Muscle of back (tissue), 13 donors: ENCODE results near the gene MAN2B2. TPM values are rescaled to one million over a fixed set of nuclear protein-coding genes. Genes with fewer than 3 reads are reported as not detected.
A peak's percentile ranks its signal among the peaks of the same experiment; 100 is the strongest.

Source experiments
- DNase-seq, 3 donors: peaks; one replicate each; pipeline versions ENCODE4 v3.0.0 to v3.0.0-alpha.2; 2013
- long read RNA-seq, 9 donors: transcript quantifications; one replicate each; lab custom pipeline, GENCODE V29; 2026
- polyA plus RNA-seq, 10 donors: library from polyadenylated mRNA; unstranded; fragments of 120-200 nt; gene quantifications; one replicate each; pipeline ENCODE4 v1.2.1, GENCODE V29; 2013; ENCODE audit not compliant: insufficient read length in 10 of 10

Gene MAN2B2
- polyA plus RNA-seq = 10 to 100 TPM in 1 of 10 donors, 1 to 10 TPM in 9; 6.0 to 10.7 (median 8.1) TPM
- long read RNA-seq, donor 1 = 0 reads
- long read RNA-seq, donor 2, full-length matches to known transcripts = 1 of 1 reads
- long read RNA-seq, donor 2, partial matches to known transcripts = 0 of 1 reads
- long read RNA-seq, donor 2, other reads (novel, unspliced or antisense) = 0 of 1 reads
- long read RNA-seq, donor 3 = 0 reads
- long read RNA-seq, donor 4, full-length matches to known transcripts = 1 of 1 reads
- long read RNA-seq, donor 4, partial matches to known transcripts = 0 of 1 reads
- long read RNA-seq, donor 4, other reads (novel, unspliced or antisense) = 0 of 1 reads
- long read RNA-seq, donor 5 = 0 reads
- long read RNA-seq, donor 6 = 0 reads
- long read RNA-seq, donor 7, full-length matches to known transcripts = 2 of 24 reads
- long read RNA-seq, donor 7, partial matches to known transcripts = 0 of 24 reads
- long read RNA-seq, donor 7, other reads (novel, unspliced or antisense) = 22 of 24 reads
- long read RNA-seq, donor 8, partial matches to known transcripts = 0 of 17 reads
- long read RNA-seq, donor 8, other reads (novel, unspliced or antisense) = 17 of 17 reads
- long read RNA-seq, donor 9 = 0 reads

DNA sequence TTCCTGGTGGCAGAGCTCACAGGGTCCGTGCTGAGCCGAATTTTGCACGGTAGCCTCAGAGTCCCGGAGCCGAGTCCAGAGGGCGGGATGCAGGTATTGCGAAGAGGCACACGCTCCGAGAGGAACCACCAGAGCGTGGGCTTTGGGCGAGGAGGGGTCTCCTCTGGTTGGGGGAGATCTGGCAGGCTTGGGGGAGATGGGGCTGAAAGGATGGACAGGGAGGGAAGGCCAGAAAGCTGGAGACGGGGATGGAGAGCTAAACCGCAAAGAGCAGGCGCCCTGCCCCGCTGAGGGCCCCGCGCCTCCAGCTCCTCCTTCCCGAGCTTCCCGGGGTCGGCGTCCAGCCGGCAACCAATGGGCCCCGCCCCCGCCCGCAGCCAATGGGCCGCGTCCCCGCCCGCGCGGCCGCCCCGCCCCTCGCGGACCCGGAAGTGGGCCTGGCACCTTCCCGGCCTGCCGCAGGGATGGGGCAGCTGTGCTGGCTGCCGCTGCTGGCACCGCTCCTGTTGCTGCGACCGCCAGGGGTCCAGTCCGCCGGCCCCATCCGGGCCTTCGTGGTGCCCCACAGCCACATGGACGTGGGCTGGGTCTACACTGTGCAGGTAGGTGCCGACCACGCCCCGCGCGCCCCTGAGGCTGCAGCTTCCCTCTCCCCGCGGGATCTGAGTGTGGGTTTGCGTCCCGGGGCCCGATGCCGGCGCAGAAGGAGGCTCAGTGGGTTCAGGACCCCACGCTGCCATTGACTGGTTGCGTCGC lies at the start of gene MAN2B2:
TSS of gene MAN2B2 (plus strand) at position 443 of the 756 bp plus-strand sequence. CDS start at position 465, 22 bp downstream.
- peak; percentile 71 to 93 (median 84) for DNase-seq

DNA sequence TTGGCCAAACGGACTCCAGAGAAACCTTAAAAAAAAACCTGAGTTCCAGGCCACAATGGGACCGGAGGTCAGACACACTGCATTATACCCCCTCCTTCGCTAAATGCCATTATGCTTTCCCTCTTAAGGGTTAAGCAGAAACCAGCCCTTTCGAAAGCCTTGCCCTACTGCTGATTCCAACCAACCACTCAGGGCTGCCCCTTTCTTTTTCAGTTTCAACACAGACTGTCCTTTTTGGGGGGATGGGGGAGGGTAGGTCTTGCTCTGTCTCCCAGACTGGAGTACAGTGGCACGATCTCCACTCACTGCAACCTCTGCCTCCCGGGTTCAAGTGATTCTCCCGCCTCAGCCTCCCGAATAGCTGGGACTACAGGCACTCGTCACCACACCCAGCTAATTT lies 49.5 kb upstream of the MAN2B2 start:
- DNase-seq = no peak

DNA sequence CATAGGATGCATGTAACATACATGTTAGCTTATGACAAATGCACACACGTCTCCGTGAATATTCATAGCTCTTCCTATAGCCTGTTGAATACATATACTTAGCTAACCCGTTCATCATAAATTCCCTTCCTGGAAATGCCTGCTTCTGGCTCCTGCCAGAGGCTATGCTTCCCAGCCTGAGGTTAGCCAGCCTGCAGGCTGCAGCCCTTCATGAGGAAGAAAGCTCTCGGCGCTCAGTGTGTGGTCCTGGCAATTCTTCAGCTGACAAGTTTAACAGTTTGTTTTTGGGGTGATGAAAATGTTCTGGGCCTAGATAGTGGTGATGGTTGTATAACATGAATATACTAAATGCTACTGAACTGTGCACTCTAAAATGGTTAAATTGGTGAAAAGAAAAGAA lies 48.8 kb upstream of the MAN2B2 start:
- DNase-seq = no peak

DNA sequence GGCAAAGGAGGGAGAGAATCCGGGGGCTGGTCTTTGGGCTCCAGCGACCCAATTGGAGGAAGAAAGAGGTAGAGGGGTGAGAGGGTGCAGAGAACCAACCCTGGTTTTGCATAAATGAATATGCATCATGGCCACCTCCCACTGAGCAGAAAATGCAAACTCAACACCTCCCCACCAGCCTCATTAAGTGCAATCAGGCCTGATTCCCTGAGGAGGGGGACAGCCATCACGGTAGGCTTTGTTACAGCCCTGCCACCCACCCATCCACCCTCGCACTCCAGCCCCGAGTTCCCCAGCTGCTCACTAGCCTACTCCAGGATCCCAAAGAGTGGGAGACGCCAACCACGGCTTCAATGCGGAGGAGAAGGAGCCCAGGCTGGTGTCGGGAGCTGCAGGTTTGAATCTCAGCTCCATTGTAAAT lies 48.3 kb upstream of the MAN2B2 start:
- no peak for DNase-seq

DNA sequence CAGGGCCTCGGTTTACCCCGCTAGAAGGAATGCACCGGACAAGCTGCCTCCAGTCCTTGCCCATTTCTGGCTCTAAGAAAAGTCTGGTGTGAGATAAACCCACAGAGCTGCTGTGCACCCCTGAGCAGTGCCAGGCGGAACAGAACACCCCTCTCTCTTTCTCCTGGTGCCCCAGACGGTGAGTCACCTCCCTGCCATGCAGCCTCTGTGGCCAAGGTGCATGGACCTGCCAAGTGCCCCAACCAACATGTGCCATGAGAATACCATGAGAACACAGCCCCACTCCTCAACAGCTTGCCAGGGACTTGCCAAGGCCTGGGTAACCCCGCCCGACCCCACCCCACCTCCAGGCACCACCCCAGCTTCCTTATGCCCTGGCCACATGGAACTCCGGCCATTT lies 47.7 kb upstream of the MAN2B2 start:
- no peak for DNase-seq

DNA sequence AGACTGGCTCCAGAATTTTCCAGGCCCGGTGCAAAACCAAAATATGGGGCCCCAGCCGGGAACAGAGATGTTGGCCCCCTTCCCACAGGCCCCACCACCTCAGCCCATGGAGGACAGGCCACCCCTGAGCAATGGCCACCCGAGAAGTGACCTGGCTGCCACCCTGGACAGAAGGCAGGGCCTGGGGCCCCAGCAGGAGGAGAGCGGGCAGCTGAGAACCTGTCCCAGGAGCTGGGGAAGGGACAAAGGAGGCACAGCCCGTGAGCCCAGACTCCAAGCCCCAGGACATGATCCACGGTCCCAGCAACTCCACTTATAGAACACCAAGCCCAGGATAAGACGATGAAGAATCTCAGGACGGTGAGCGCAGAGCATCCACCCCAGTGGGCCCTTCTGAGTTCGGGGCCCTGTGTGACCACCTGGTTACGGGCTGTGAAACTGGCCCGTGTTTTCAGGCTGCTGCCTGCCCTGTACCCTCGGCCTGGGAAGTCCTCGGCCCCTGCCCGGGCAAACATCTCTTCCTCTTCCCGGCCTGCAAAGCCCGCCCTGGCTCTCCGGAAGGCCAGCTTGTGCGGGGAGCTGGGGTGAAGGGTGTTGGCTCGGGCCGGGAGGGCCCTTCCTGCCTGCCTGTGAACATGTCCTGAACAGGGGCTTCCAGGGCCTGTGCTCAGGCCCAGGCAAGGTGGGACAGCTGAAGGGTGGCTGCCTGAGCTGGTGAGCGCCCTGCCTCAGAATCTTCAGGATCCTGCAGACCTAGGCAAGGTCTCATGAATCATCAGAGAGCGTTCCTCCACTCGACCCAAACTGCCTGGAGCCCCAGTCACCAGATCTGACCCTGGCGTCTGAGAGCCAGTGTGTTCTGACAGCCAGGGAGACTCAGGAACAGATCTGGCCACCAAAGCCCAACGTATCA lies 47.0 kb upstream of the MAN2B2 start:
- DNase-seq = no peak

DNA sequence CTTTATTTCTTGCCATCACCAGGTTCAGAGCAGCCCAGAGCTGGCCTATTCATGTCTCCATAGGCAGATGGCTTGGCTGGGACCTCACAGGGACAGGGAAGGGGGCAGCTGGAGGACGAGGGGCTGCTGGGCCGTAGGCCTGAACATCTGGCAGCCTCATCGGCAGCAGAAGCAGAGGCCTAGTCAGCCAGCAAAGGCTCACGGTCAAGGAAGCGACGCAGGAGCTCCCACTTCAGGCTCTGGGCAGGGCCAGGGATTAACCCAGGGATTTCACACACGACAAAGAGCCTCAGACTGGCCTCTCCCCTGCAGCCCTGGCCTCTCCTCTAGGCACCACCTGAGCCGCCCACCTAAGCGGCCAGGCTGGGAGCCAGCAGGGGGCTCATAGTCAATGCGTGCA lies 46.0 kb upstream of the MAN2B2 start:
- peak; percentile 3 to 66 (median 29) for DNase-seq

DNA sequence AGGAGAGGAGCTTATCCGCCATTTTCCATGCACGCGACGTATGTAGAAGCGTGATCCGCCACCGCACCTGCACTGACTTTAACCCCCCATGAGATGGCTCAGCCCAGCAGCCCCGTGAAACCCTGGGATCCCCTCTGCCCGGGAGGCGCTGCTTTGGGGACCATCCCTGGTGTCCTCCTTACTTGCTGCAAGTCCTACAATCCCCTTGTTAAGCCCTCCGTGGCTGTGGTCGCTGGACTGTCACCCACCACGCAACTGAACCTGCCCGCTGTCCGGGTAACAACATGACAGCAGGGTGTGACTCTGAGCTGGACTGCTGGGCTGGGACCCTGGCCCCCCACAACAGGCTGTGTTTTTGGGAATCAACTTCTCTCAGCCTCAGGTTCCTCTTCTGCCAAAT lies 44.7 kb upstream of the MAN2B2 start:
- DNase-seq = no peak

DNA sequence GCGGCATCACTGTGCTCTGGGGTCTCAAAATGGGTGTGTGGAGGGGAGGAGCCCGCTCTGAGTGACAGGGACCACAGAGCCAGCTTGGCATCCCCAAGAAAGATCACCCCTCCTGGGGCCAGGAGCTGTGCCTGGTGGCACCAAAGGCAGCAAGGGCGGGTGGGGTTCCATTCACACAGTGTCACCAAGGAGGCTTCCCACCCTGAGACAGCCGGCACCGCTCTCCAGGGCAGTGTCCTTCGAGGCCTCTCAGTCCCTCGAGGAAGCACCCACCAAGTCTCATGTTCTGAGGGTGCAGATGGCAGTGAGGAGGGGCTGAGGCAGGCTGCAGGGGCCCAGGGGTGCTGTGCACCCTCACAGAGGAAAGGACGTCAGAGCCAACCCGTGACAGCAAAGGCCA lies 44.0 kb upstream of the MAN2B2 start:
- DNase-seq = no peak

DNA sequence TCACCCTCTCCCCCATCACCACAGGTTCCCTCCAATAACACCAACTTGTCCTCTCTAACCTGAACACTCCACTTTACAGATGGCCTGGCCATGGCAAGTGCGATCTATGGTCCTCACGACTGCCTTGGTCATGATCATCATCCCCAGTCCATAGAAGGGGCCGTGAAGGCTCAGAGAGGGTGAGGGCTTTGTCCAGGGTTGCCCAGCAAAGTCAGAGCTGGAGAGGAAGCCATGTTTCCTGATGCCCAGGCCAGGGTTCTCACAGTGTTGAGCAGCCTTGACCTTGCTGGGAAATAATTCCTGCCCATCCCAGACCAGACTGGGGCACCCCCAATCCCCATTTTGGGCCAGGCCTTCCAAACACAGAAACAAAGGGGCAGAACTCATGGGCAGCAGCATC lies 42.9 kb upstream of the MAN2B2 start:
- no peak for DNase-seq

DNA sequence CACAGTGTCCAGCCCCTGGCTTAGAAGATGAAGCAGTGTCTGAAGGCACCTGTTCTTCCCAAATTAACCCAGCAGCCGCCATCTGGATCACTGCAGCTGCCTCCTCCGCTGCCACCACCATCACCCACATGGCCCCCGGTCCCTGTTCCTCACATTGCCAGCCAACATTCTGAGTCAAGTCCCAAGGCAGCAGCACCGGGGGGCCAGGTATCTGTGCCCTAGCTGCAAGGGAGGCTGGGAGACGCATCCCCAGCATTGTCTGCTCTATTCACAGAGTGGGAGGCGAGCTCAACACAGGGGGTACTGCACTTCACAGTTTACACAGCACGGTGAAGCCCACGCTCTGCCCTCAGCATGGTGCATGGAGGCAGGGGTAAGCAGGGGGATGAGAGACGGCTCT lies 42.3 kb upstream of the MAN2B2 start:
- no peak for DNase-seq

DNA sequence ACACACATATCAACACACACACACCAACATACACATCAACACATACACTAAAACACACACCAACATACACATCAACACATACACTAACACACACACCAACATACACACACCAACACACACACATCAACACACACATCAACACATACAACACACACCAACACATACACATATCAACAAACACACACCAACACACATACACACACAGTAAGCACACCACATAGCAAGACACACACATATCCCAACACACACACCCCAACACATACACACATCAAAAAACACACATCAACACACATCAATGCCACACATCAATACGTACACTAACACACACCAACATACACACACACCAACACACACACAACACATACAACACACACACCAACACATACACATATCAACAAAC lies 40.9 kb upstream of the MAN2B2 start:
- no peak for DNase-seq

DNA sequence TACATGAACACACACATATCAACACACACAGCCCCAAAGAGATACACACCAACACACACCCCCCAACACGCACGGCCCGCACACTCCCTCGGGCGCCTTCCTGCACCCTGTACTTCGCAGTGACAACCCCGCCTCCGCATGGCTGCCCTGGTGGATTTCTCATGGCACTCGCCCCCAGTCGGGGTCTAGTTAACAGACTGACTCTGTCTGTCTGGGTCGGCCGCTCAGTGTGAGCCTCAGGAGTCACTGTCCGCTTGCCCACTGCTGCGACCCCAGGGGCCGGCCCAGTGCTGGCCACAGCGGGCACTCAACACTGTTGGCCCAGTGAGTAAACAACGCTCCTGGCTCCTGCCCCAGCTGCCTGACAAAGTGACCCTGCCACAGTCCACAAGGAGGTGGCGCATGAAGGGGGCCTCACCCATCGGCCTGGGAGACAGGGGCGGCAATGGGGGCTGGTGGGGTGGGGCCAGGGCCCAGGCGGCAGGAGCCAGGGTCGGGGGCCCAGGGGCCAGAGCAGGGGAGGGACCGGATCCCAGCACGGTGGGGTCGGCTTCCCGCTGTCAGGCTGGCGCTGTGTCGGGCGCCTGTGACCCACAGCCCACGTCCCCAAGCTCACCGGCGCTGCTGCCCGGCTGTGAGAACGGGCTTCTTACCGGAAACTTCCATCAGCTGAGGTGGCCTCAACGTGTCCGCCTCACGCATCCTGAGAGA lies 40.2 kb upstream of the MAN2B2 start:
- no peak for DNase-seq

DNA sequence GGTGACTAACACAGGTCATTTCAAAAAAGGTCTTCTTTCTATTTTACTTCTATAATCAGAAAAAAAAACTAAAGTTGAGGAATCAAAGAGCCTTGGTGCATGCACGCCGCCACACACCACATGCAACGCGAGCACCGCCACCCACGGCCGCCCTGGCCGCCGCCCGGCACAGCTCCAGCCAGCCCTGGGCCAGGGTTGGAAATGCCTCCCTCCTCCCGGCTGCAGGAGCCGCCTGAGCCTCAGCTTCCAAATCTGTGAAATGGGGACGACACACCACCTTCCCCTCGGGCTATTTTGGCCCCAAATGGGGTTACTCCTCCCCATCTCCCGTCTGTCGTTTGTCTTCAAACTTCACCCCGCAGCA lies 39.7 kb upstream of the MAN2B2 start:
- DNase-seq = no peak

DNA sequence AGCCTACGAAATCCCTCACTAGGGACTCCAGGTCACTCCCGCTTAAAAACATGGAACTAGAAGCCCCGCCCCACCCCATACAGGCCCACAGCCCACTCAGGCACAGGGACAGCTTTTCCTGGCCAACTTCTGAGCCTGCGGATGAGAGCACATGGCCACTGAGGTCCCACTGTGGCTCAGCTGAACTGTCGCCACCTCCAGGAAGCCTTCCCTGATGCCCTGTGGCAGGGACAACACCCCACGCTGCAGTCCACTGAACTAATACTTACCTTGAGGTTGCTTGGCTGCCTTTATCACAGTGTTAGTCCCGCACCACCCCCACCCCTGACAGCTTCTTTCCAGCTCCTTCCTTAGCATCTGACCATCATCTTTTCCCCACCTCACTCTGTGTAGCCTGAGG lies 39.3 kb upstream of the MAN2B2 start:
- no peak for DNase-seq

DNA sequence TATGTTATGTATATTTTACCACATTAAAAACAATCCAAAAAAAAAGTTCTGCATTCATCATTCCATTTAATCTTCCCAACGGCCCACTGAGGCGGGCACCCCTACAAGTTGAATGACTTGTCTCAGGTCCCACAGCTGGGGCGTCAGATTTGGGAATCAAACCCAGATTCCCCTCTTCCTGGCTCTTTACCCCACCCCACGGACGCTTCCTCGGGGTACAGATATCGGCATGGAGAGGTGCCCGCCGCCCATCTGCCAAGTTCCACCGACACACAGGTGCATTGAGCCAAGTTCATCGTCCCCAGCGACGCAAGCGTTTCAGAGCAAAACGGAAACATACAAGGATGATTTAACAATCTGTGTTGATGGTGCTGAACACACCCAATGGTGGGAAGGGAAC lies 36.9 kb upstream of the MAN2B2 start:
- DNase-seq = no peak

DNA sequence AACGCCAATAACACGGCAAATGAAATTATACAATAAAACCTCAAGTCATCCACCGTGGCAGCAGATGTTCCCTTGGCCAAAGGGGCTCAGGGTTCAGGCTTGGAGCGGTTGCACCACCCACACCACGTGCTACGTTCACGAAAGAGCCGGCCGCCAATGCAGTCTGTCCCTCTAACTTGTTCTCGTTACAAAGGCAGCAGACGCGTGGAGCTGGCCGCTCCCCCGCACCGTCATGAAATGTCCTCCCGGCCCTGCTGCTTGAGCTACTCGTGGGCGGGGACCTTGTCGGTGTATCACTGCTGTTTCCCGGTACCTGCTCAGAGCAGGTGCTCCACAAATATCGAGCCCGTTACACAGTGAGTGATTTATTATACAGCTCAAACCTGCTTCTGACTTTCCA lies 36.4 kb upstream of the MAN2B2 start:
- DNase-seq = no peak

DNA sequence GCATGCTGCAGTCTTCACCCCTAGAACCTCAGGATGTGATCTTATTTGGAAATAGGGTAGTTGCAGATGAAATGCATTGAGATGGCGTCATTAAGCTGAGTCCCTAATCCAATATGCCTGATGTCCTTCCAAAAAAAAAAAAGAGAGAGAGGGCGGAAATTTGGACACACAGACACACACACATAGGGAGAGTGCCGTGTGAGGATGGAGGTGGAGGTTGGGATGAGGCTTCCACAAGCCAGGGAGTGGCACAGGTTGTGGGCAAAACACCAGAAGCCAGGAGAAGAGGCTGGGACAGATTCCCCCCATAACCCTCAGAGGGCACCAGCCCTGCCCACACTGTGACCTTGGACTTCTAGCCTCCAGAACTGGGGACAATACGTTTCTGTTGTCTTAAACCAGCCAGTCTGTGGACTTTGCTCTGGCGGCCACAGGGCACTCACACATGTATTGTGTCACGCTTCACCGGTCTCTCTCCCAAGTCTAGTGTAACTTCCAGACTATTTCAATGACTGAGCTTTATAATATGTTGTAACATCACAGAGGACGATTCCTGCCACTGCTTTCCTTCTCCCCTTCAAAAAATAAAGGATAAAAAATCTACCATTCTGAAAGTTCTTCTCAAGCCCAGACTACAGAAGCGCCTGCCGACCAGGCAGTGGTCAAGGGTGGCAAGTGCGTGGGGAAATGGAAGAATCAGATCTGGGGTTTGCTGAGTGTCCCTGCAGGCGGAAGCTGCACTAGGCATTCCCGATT lies 35.8 kb upstream of the MAN2B2 start:
- DNase-seq = no peak

DNA sequence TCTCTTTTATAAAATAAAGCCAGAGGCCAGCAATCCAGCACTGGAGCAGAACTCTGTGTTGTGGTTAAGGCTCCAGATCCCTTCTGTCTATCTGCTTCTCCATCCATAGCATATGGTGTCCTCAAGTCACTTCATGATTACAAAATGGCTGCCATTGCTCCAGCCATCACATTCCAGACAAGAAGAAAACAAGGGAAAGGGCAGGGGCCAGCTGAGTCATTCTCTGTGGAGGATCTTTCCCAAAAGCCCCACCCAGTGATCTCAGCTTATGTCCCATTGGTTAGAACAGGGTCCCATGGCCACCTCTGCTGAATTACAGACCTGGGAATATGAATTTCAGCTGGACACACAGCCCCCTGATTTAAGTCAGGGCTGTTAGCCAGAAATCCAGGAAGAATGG lies 34.1 kb upstream of the MAN2B2 start:
- no peak for DNase-seq

DNA sequence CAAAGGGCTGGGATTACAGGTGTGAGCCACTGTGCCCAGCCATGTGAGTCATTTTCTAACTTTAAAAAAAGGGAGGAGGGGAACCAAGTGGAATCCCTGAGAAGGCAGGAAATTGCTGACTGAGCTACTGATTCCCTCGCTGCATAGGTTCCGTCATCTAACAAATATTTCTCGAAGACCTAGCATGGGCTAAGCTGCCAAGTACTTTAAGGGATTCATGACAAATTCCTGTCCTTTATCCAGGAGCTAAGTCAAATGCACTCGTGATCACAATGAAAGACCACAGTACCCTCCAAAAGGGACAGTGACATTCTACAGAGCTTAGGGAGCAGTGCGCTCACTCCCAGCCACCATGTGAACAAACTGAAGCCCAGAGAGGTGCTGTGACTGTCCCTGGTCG lies 33.2 kb upstream of the MAN2B2 start:
- no peak for DNase-seq
